ENCODE measurements around the gene ETV7.

GRCh38 chr6:36413489-36414480 is 26.3 kb upstream of the ETV7 start:
- no peak for TF ChIP-seq POLR2A (IDR thresholded peaks at IDR 0.05)
- TF ChIP-seq CTCF (IDR thresholded peaks at IDR 0.05): no peak

Measured in lower leg skin (tissue), 3 donors.